Right ventricle myocardium inferior (tissue), 1 donor: ENCODE measurements around the gene LMX1B. TPM values are rescaled to one million over a fixed set of nuclear protein-coding genes. Genes with fewer than 3 reads are reported as not detected.
A peak's percentile ranks its signal among the peaks of the same experiment; 100 is the strongest.

Experiments
- ATAC-seq: fragments of 200-7000 bp; cut with Tn5 transposase; one replicate; pipeline ENCODE4 v1.9.1; 2020; ENCODE audit warnings: mild to moderate bottlenecking, moderate library complexity
- DNase-seq: peaks from one replicate; pipeline ENCODE4 v3.0.0; 2021; ENCODE audit errors: missing footprints
- intact Hi-C: fragments of 100-400 bp; cut with DNase I; formaldehyde crosslinking; loops from one replicate; pipeline ENCODE4 v1.11.0; 2022
- total RNA-seq: library from RNA; stranded (reverse); fragmentation: NEBNext Ultra II Directional; extraction: Animal tissue kit (Norgen Biotek cat#: 25700); gene quantifications from one replicate; pipeline ENCODE4 v1.2.1, GENCODE V29; 2021
- donor health status: DM: no; HTN: yes; CAD: no; lungs with severe emphysema.

The LMX1B gene
- total RNA-seq, 1 donor from 2014 or later, result 1.2 TPM

DNA sequence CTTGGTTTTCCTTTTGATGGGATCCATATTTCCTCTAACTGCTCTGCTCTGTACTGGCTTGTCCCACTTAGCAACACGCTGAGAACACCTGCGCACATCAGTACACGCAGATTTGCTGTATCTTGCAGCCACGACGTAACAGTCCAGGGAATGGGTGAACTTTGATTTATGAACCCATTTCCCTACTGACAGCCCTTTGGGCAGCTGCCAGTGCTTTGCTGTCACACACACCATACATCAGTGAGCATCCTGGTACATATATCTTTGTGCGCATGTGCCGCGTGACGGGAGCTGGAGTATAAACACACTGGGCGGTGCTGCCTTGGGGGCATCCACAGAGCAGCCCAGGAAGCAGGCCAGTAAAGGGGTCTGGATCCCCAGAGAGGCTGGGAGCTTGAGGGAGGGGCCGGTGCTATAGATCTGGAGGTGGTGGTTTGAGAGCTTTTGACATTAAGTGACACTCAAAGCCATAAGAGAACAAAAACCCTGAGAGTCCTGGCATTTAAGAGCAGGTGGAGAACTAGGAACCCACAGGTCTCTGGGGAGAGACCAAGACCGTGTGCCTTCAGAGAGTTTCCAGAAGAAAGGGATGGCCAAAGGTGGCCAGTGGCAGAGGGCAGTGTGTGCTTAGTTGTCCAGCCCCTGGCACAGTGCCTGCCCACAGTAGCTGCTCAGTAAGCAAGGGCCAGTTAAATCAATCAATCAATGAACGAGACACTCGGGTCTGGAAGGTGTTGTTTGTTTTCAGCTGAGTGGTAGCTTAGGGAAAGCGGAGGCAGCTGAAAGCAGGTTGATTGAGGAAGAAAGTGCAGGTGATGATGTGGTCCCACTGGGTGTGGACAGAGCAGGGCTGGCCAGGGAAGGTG is 53.7 kb downstream of the LMX1B start:
- intact Hi-C loops, result no loop called here
- no peak for ATAC-seq
- DNase-seq, result no peak

- no peak for DNase-seq
- ATAC-seq, result no peak
- intact Hi-C loops, result no loop called here
Measured at GRCh38 chr9:126668058-126668457, 54.3 kb downstream of the LMX1B start.

GRCh38 chr9:126669108-126669507 is 55.4 kb downstream of the LMX1B start:
- no peak for DNase-seq
- intact Hi-C loops, result no loop called here
- ATAC-seq, result no peak

GRCh38 chr9:126670270-126670669 is 56.5 kb downstream of the LMX1B start:
- intact Hi-C loops, result no loop called here
- ATAC-seq, result no peak
- DNase-seq, result no peak

DNA sequence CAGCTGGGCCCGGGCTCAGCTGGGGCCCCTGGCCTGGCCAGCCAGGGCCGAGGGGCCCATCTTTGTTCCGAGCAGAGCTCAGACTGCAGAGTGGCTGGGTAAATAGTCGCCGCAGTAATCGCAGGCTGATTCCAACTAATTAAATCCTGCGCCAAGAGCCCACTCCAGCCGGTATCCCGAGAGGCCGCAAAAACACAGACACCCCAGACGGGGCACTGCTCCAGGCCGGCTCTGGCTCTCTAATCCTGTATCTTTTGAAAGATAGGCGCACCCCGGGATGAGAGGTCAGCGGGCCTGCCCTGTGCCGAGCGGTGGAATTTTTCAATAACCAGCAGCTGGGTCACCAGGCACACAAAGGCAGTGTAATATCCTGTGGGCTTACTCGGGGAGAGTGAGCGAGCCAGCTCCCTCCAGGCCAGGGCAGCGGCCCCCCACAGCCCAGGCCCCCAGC is 57.7 kb downstream of the LMX1B start:
- peak; percentile 74 for ATAC-seq
- intact Hi-C loops, result no loop called here
- no peak for DNase-seq

GRCh38 chr9:126671983-126672382 is 58.3 kb downstream of the LMX1B start:
- DNase-seq (no peak), ATAC-seq (no peak)
- intact Hi-C loops, result no loop called here

DNA sequence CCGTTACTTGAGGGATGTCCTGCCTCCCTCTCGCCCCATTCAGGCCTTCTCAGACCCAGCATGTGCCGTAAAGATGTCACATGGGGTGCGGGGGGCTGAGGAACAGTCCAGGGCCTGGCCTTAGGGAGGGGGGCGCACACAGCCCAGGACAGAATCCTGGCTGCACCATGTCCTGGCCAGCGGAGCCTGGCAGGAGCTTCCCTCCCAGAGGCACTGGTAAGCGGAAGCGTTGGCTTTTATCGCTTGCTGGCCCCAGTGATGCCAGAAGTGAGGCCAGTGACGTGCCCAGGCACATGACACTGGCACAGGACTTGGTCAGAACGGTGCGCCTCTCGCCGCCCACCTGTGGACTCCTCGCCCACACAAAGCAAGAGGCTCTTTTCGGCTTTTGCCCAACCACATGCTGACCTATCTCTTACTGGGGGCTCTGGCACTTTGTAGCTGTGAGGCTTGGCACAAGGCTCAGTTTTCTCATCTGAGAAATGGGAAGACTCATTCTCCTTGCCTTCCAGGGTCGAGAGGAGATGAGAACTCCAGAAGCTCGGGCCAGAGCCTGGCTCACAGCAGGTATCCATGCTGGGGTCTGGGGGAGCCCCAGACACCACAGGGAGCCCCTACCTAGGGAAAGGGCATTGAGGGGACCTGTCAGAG is 59.0 kb downstream of the LMX1B start:
- intact Hi-C loops, result no loop called here
- DNase-seq (no peak), ATAC-seq (no peak)

GRCh38 chr9:126673689-126674364 is 60.1 kb downstream of the LMX1B start:
- ATAC-seq (no peak), DNase-seq (no peak)
- intact Hi-C loops, result no loop called here

DNA sequence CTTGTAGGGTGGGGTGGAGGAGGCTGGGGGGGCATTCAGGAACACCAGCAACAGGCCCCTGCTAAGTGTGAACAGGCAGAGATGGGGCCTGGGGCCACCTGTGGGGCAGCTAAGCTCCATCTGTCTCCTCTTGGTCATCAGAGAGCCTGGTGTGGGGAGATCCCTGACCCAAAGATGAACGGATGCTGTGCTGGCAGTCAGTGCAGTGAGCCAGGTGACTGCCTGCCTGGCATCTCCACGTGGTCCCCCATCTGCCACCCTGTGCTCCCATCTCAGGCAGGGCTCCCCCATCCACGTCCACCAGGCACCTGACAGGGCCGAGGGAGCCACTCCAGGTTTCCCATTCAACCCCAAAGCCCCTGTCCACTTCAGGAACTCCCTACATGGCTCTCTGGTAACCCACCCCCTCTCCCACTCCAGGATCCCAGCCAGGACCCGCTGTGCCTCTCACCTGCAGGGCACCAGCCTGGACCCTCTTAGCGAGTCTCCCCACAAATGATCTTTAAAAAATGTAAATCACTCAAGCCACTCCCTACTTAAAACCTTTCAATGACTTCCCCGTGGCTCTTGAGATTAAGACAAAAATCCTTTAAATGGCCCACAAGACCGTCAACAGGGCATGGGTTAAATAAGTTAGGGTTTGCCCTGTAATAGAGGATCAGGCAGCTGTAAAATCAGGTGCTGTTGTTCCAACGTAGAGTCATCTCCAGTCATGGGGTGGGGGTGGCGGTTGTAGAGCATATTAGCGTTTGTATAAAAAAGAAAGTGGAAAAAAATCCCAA is 60.8 kb downstream of the LMX1B start:
- intact Hi-C loops, result no loop called here
- ATAC-seq (no peak), DNase-seq (no peak)

DNA sequence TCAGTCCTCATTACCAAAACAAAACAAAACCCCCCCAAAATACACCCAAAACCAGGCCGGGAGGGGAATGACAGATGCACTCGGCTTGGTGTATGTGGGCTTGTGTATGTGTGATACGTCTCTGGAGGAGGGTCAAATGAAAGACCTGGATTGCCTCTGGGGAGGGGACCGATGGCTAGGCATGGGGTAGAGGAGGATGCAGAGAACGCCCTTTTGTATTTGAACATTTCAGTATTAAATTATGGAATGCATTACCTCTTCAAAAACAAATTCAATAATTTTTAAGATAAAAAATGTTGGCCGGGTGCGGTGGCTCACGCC is 61.4 kb downstream of the LMX1B start:
- ATAC-seq, result no peak
- intact Hi-C loops, result no loop called here
- no peak for DNase-seq

- DNase-seq (peak; percentile 6), ATAC-seq (no peak)
- intact Hi-C loops, result no loop called here
Measured at GRCh38 chr9:126676102-126676684, 62.5 kb downstream of the LMX1B start.

- ATAC-seq, result no peak
- DNase-seq, result peak; percentile 49
- intact Hi-C loops, result no loop called here
Measured at GRCh38 chr9:126676685-126677143, 63.0 kb downstream of the LMX1B start.

GRCh38 chr9:126677188-126678084 is 63.7 kb downstream of the LMX1B start:
- no peak for ATAC-seq
- intact Hi-C loops, result no loop called here
- peak; percentile 26 for DNase-seq

DNA sequence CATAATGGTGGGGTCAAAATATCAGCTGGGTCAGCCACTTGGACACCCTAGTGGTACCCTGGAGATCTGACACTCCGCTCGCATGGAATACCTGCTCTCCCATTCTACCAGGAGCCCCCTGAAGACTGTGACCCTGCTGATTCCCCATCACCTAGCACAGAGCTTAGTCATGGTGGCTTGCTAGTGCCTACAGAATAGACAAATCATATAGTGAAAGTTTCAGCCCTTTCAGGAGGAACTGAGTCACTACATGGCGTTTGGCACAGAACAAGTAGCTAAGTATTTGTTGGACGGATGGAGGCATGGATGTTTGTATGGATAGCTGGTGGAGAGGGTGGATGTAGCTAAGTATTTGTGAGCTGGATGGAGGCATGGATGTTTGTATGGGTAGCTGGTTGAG is 65.3 kb downstream of the LMX1B start:
- ATAC-seq (no peak), DNase-seq (no peak)
- intact Hi-C loops, result no loop called here

DNA sequence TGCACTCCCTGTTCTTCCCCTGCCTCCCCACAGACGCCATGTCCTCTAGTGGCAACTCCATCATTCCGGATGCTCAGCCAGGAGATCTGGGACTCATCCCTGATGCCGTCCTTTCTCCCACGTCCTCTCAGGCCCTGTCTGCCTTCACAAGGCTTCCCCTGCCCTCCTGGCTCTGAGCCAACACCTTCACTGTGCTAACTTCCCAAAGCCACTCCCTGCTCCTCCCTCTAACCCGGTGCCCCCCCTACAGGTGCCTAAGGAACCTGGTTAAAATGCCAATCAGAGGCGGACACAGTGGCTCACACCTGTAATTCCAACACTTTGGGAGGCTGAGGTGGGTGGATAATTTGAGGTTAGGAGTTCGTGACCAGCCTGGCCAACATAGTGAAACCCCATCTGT is 67.6 kb downstream of the LMX1B start:
- DNase-seq, result peak; percentile 44
- ATAC-seq, result no peak
- intact Hi-C loops, result no loop called here

- intact Hi-C loops, result no loop called here
- ATAC-seq, result no peak
- DNase-seq, result peak; percentile 28
Measured at GRCh38 chr9:126682113-126682810, 68.5 kb downstream of the LMX1B start.
